ENCODE data around the gene MBTD1. TPM values are rescaled to one million over a fixed set of nuclear protein-coding genes. Genes with fewer than 3 reads are reported as not detected.

MBTD1 gene
- total and polyA plus RNA-seq, 9 of the 15 experiments (the other 6 are each of a cell fraction or from before 2014, with no cell fraction given) = 2.1 to 26.3 (median 13.3) TPM

GRCh38 chr17:51166198-51166986, 93.5 kb downstream of the MBTD1 start, which contains the start of gene NME2 (continued):
- TF ChIP-seq ELK1 (CRISPR knock-in tag; IDR thresholded peaks at IDR 0.05) (no peak), ZNF707 (CRISPR knock-in tag; conservative IDR thresholded peaks at IDR 0.05) (no peak), STAG1 (CRISPR knock-in tag; IDR thresholded peaks at IDR 0.05; ENCODE audit: borderline replicate concordance) (peak; percentile 29; the same call in 1 of the 2 replicates), ARID4B (CRISPR knock-in tag; IDR thresholded peaks at IDR 0.05) (peak; percentile 88), SMARCA5 (IDR thresholded peaks at IDR 0.05) (no peak), TBL1XR1 (IDR thresholded peaks at IDR 0.05; ENCODE audit: low read length in 2 of 2) (no peak), RBBP5 (IDR thresholded peaks at IDR 0.05; ENCODE audit: borderline replicate concordance, insufficient read depth, low read length, poor library complexity, severe bottlenecking) (peak; percentile 72), KDM1A (IDR thresholded peaks at IDR 0.05) (no peak), PHF8 (IDR thresholded peaks at IDR 0.05; ENCODE audit: borderline replicate concordance, low read length) (peak; percentile 76; the same call in 1 of the 2 replicates), CCNT2 (IDR thresholded peaks at IDR 0.05; ENCODE audit: borderline replicate concordance, extremely low read depth, insufficient read length, low read depth, low read length) (peak; percentile 40), HMGXB4 (CRISPR knock-in tag; IDR thresholded peaks at IDR 0.05) (no peak; the same call in 1 of the 2 replicates), TEAD1 (CRISPR knock-in tag; IDR thresholded peaks at IDR 0.05) (peak in 1 of 2 experiments; percentile 49; a peak in 1 of 4 replicates), U2AF1 (optimal IDR thresholded peaks at IDR 0.05; ENCODE audit: low read depth, low read length) (peak; percentile 52), YY1 (IDR thresholded peaks at IDR 0.05; ENCODE audit: borderline replicate concordance in 1 of 3, control insufficient read depth in 1 of 3, extremely low read depth in 1 of 3, insufficient read depth in 3 of 3, insufficient read length in 1 of 3, insufficient replicate concordance in 2 of 3, low read depth in 1 of 3, low read length in 2 of 3) (peak in 1 of 3 experiments; percentile 42), SIN3B (IDR thresholded peaks at IDR 0.05; ENCODE audit: low read depth) (peak; percentile 64), RFX5 (IDR thresholded peaks at IDR 0.05; ENCODE audit: low read depth, low read length) (no peak), RBFOX2 (IDR thresholded peaks at IDR 0.05; ENCODE audit: low read depth, low read length) (peak; percentile 89)
